ENCODE data around the gene ERCC6L2.

Gene ERCC6L2

GRCh38 chr9:95920017-95920416 lies 44.5 kb downstream of the ERCC6L2 start:
- DNase-seq (ENCODE audit: low read depth in 2 of 2), result no peak

GRCh38 chr9:95923794-95924193 lies 48.3 kb downstream of the ERCC6L2 start:
- DNase-seq (ENCODE audit: low read depth in 2 of 2), result no peak

DNA sequence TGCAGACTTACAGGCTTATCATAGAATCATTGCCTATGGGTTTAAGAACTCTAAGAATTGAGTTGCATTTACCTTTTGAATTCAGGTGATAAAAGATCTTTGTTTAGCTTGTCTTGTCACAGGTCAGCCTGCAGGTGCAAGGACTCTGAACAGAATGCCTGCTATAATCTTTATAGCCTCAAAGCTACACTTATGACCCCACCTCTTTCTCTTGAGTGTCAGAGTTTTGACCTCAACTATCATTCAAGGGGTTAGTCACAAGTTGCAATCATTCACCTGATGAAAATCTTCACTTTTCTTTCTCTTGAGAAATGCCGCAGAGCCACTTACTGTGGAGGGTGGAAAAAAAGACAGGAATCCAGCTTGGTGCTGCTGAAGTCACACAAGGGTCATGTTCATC lies 49.5 kb downstream of the ERCC6L2 start:
- DNase-seq (ENCODE audit: low read depth in 2 of 2), result no peak

GRCh38 chr9:95927271-95928004 lies 51.9 kb downstream of the ERCC6L2 start:
- DNase-seq (ENCODE audit: low read depth in 2 of 2), result no peak

DNA sequence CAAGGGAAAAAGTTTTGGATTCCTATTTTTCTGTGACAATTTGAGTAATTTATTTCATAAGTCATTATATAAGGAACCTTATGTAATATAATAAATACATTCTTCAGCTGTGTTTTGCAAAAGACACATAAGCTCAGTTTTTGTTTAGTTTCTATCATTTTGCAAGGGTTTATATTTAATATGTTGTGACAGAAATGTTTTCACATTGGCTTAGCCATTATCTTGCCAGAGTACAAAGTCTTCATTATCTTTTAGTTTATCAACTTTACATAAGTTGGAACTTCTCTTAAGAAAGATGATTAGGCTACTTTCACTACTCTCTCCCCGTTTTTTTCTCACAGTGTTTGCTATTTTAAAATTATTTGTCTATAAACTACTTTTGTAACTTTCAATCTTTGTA lies 54.8 kb downstream of the ERCC6L2 start:
- no peak for DNase-seq (ENCODE audit: low read depth in 2 of 2)

DNA sequence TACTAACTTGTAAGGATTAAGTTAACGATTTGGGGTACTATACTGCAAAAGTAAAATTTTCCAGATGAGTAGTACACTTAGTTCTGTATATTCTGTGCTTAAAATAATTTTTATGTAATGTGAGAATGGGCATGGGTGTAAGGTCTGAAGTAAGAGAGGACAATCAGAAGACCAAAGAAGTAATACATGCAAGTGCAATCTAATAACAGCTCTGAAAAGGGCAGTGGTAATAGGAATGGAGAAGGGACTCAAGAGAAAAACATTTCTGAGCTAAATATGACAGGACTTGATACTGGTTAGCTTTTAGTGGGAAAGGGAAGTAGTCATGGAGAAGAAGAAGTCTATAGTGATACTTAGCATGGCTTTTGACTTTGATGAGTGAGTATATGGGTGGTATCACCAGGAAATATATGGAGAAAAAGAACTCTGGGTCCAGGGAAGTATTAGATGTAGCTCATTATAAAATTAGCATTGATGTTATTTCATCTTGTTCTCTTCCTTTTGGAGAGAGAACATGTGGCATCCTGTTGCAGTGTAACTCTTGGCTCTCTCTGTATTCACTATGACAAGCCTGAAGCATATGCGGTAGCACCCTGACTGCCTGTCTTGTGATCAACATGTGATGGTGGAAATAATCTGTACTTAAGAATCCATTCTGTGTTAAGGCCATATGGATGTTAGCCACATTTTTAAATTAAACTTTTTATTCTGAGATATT lies 60.5 kb downstream of the ERCC6L2 start:
- DNase-seq (ENCODE audit: low read depth in 2 of 2), result no peak

DNA sequence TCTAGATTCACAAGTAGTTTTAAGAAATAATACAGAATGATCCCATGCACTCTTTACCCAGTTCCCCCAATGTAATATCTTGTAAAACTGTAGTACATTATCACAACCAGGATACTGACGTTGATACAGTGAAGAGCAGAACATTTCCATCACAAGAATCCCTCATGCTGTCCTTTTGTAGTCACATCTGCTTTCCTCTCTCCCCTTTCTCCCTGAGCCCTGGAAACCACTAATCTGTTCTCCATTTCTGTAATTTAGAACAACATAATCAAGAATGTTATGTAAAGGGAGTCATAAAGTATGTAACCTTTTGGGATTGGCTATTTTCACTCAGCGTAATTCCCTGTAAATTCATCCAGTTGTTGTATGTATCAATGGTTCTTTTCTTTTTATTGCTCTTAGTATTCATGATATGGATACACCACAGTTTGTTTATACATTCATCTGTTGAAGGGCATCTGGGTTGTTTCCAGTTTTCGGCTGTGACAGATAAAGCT lies 61.1 kb downstream of the ERCC6L2 start:
- DNase-seq (ENCODE audit: low read depth in 2 of 2), result no peak

DNA sequence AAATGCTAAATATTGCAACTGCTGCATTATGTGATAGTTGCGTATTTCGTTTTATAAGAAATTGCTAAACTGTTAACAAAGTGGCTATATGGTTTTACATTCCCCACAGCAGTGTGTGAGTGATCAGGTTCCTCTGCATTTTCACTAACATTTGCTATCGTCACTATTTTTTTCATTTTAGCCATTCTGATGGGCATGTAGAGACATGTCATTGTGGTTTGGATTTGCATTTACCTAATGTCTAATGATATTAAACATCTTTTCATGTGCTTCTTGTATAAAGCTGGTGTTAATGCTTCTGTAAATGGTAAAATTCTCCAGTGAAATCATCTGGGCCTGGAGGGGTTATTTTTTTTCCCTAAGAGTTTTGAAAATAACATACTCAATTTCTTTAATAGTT lies 61.6 kb downstream of the ERCC6L2 start:
- no peak for DNase-seq (ENCODE audit: low read depth in 2 of 2)

DNA sequence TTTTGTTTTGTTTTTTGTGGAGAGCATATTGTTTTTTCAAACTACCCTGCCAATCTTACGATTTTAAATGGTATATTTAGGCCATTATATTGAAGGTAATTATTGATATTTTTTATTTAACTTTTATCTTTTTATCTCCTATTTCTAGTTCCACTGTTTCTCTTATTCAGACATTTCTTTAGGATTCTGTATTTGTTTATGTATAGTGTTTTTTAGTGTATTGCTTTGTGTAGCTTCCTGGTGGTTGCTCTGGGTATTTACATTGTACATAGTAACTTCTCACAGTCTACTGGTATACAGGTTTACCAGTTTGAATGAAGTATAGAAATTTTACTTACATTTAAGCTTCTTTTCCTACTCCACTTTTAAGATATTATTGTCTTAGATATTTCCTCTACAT lies 63.2 kb downstream of the ERCC6L2 start:
- DNase-seq (ENCODE audit: low read depth in 2 of 2), result no peak

DNA sequence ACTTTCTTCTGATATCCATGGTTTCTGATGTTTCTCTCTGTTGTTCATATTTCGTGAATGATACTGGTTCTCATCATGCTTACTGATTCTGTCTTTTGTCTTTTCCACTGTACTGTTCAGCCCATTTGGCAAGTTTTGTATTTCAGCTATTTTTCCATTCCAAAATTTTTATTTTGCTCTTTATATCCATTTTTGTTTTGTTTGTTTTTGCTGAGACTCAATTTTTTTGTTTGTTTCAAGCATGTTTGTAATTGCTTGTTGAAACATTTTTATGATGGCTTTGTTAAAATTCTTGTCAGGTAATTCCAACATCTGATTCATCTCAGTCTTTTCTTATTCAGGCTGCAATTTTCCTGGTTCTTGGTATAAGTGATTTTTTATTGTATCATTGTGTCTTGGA lies 64.0 kb downstream of the ERCC6L2 start:
- no peak for DNase-seq (ENCODE audit: low read depth in 2 of 2)

DNA sequence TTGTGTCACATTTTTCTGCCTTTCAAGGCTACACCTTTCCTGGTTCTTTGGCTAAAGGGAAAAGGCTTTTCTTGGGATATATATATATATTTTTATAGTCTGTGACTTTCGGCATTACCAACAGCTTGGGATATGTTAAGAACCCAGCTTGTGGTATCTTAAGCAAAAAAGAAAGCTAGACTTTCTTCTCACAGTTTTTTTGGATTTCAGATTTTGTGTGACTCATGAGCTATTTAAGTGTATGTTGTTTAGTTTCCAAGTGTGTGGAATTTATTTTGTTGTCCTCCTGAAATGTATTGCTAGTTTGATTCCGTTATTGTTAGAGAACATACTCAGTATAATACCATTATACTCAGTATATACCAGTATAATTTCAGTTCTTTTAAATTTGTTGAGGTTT lies 64.8 kb downstream of the ERCC6L2 start:
- no peak for DNase-seq (ENCODE audit: low read depth in 2 of 2)

- no peak for DNase-seq (ENCODE audit: low read depth in 2 of 2)
These were observed 66.5 kb downstream of the ERCC6L2 start for GRCh38 chr9:95942016-95942415.

- no peak for DNase-seq (ENCODE audit: low read depth in 2 of 2)
These were observed 71.6 kb downstream of the ERCC6L2 start for GRCh38 chr9:95947118-95947517.

DNA sequence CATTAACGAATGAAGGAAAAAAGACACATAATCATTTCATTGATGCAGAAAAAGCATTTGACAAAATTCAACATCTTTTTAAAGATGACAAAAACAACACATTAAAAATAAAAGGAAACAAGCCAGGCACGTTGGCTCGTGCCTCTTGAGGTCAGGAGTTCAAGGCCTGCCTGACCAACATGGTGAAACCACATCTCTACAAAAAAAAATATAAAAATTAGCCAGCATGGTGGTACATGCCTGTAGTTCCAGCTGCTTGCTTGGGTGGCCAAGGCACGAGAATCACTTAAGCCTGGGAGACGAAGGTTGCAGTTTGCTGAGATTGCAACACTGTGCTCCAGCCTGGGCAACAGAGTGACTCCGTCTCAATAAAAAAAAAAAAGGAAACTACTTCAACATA lies 77.0 kb downstream of the ERCC6L2 start:
- DNase-seq (ENCODE audit: low read depth in 2 of 2), result no peak

DNA sequence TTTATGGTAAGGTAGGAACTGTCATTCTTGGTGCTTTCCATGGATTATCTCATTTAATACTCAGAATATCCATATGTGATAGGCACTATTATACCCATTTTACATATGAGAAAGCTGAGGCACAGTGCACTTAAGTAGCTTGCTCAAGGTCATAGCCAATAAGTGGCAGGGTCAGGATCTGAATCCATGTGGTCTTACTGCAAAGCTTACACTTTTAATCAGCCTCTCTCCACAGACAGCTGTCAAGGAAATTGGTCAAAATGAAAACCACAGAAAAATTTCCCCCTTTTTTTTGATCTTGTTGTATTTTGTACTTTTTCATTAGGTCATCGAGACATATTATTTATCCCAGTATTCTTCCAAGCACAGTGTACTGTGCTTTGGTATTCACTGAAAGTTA lies 78.5 kb downstream of the ERCC6L2 start:
- DNase-seq (ENCODE audit: low read depth in 2 of 2), result no peak

- DNase-seq (ENCODE audit: low read depth in 2 of 2), result no peak
These were observed 79.4 kb downstream of the ERCC6L2 start for GRCh38 chr9:95954940-95955339.

DNA sequence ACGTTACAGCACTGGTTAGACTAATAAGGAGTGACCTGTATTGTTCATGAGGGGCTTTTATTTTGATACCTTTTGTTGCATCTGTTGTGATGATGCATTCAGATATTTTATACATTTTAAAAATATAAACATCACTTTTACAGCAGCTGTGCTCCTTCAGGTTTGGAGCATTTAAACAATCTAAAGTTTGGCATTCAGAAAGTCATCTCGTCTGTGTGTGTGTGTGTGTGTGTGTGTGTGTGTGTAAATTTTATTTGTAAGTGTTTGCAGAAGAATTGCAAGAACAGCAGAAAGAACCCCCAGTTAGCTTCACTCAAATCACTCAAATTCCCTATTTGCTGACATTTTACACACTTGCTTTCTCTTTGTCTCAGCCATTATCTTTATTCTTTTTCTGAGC lies 87.4 kb downstream of the ERCC6L2 start:
- DNase-seq (ENCODE audit: low read depth in 2 of 2), result no peak

GRCh38 chr9:95963659-95964058 lies 88.2 kb downstream of the ERCC6L2 start:
- no peak for DNase-seq (ENCODE audit: low read depth in 2 of 2)

GRCh38 chr9:95966306-95966705 lies 90.8 kb downstream of the ERCC6L2 start:
- no peak for DNase-seq (ENCODE audit: low read depth in 2 of 2)

DNA sequence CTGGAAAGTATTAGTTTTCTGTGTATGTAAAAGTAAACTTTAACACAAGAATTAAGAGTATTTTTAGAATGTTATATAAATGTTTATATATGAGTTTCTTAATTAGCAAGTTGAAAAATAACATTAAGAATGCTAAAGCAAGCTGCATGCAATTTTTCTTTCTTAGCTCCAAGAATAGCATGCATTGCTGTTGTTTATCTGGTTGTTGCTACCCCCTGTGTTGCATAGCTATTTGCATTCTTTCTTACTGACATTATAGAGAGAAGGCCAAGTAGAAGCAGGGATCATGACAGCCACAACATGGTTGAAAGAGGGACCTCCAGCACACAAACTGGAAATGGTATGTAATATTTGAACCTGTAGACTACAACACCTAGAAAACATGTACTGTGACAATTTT lies 94.8 kb downstream of the ERCC6L2 start:
- DNase-seq (ENCODE audit: low read depth in 2 of 2), result no peak

DNA sequence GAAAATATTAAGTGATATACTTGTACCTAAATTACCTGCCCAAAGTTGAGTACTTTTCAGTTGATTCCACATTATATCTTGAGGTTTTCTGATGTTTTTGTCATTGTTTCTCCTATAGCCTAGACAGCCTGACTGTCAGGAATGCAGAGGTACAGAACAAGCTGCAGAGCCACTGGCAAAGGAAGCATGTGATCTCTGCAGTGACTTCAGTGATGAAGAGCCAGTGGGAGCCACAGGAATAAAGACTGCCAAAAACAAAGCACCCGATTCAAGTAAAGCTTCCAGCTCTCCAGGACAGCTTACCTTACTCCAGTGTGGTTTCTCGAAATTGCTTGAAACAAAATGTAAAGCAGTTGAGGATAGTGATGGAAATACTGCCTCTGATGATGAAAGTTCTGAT lies 96.3 kb downstream of the ERCC6L2 start:
- no peak for DNase-seq (ENCODE audit: low read depth in 2 of 2)

GRCh38 chr9:95974389-95974788 lies 98.9 kb downstream of the ERCC6L2 start:
- no peak for DNase-seq (ENCODE audit: low read depth in 2 of 2)

GRCh38 chr9:95977371-95977770 lies 101.9 kb downstream of the ERCC6L2 start:
- no peak for DNase-seq (ENCODE audit: low read depth in 2 of 2)
